HG03439 (cell line): ENCODE results near the gene AKAP5.

Source experiments
- ATAC-seq: cut with Tn5 transposase; IDR thresholded peaks from one replicate; pipeline ENCODE4 v1.9.1; 2021; ENCODE audit warnings: mild to moderate bottlenecking, moderate library complexity; ENCODE audit not compliant: unreplicated experiment

The AKAP5 gene

GRCh38 chr14:64459405-64460136 lies 5.7 kb upstream of the AKAP5 start:
- ATAC-seq: no peak

GRCh38 chr14:64461221-64461620 lies 4.1 kb upstream of the AKAP5 start:
- ATAC-seq: no peak

- ATAC-seq: no peak
These were observed 2.1 kb upstream of the AKAP5 start for GRCh38 chr14:64463195-64463594.

- no peak for ATAC-seq
These were observed 1.4 kb upstream of the AKAP5 start for GRCh38 chr14:64463873-64464272.

GRCh38 chr14:64464651-64465050 lies 648 bp upstream of the AKAP5 start:
- ATAC-seq: no peak

- no peak for ATAC-seq
These were observed 694 bp downstream of the AKAP5 start for GRCh38 chr14:64465831-64466554.

GRCh38 chr14:64467101-64467500 lies 1.8 kb downstream of the AKAP5 start:
- no peak for ATAC-seq

- ATAC-seq: no peak
These were observed 2.3 kb downstream of the AKAP5 start for GRCh38 chr14:64467566-64467965.

- no peak for ATAC-seq
These were observed 3.2 kb downstream of the AKAP5 start for GRCh38 chr14:64468451-64468850.

- no peak for ATAC-seq
These were observed 8.7 kb downstream of the AKAP5 start for GRCh38 chr14:64474041-64474440.

GRCh38 chr14:64474698-64475097 lies 9.4 kb downstream of the AKAP5 start:
- no peak for ATAC-seq

- ATAC-seq: no peak
These were observed 10.4 kb downstream of the AKAP5 start for GRCh38 chr14:64475585-64476273.

- no peak for ATAC-seq
These were observed 11.1 kb downstream of the AKAP5 start for GRCh38 chr14:64476438-64476837.

GRCh38 chr14:64478634-64479250 lies 13.4 kb downstream of the AKAP5 start:
- ATAC-seq: no peak

GRCh38 chr14:64488590-64489099 lies 23.3 kb downstream of the AKAP5 start:
- no peak for ATAC-seq

- ATAC-seq: no peak
These were observed 26.3 kb downstream of the AKAP5 start for GRCh38 chr14:64491637-64492036.

GRCh38 chr14:64493455-64493854 lies 28.2 kb downstream of the AKAP5 start:
- ATAC-seq: no peak

GRCh38 chr14:64495252-64495651 lies 30.0 kb downstream of the AKAP5 start:
- no peak for ATAC-seq

GRCh38 chr14:64496764-64497163 lies 31.5 kb downstream of the AKAP5 start:
- no peak for ATAC-seq

- no peak for ATAC-seq
These were observed 34.8 kb downstream of the AKAP5 start for GRCh38 chr14:64500088-64500487.
